Activated CD8-positive, alpha-beta T cell treated with anti-CD3 and anti-CD28 coated beads for 36 hours (primary cell): ENCODE data around the gene MAGEA3. TPM values are rescaled to one million over a fixed set of nuclear protein-coding genes. Genes with fewer than 3 reads are reported as not detected.
"Not testable (repeated sequence)": the region's sequence is repeated elsewhere in the genome, so short reads cannot be mapped to it uniquely, and the experiment has no call there.

Experiments used
- ATAC-seq: fragments of 200-7000 bp; cut with Tn5 transposase; one replicate; pipeline ENCODE4 v1.10.0; 2021; ENCODE audit warnings: mild to moderate bottlenecking, moderate library complexity
- CTCF ChIA-PET: fragments of 350-600 bp; sonication (Branson Sonifier 250); formaldehyde crosslinking; loops from one replicate; lab custom pipeline; 2021; ENCODE audit warnings: antibody characterized with exemption; lab: Charles Lee
- POLR2A ChIA-PET: fragments of 350-600 bp; sonication (Branson Sonifier 250); formaldehyde crosslinking; loops from one replicate; lab custom pipeline; 2021; ENCODE audit warnings: antibody characterized with exemption; lab: Charles Lee
- DNase-seq: peaks from one replicate; pipeline ENCODE4 v3.0.0-alpha.2; 2020
- H3K27ac Mint-ChIP-seq: one replicate; pipeline ENCODE4 v1.8.0; 2021; ENCODE audit warnings: mild to moderate bottlenecking, mixed read lengths
- H3K27me3 Mint-ChIP-seq: one replicate; pipeline ENCODE4 v1.8.0; 2021; ENCODE audit warnings: mixed read lengths
- H3K36me3 Mint-ChIP-seq: one replicate; pipeline ENCODE4 v1.8.0; 2021; ENCODE audit warnings: low read depth, mixed read lengths
- H3K4me1 Mint-ChIP-seq: one replicate; pipeline ENCODE4 v1.8.0; 2021; ENCODE audit warnings: low read depth, mixed read lengths
- H3K4me3 Mint-ChIP-seq: one replicate; pipeline ENCODE4 v1.8.0; 2021; ENCODE audit warnings: mild to moderate bottlenecking, moderate library complexity, mixed read lengths
- H3K9me3 Mint-ChIP-seq: one replicate; pipeline ENCODE4 v1.8.0; 2021; ENCODE audit warnings: mixed read lengths
- intact Hi-C: fragments of 100-400 bp; cut with micrococcal nuclease; formaldehyde crosslinking; loops from one replicate; pipeline ENCODE4 v1.10.0; 2022
- total RNA-seq, 2 experiments: library from RNA; stranded (reverse); gene quantifications; one replicate each; pipeline ENCODE4 v1.2.3, GENCODE V29; 2021
- TF ChIP-seq, protein P1 (sequence below): fragments of 200-600 bp; IDR thresholded peaks from one replicate; pipeline ENCODE4 v1.8.0; 2022; ENCODE audit warnings: antibody characterized with exemption, mild to moderate bottlenecking

Gene MAGEA3, protein sequence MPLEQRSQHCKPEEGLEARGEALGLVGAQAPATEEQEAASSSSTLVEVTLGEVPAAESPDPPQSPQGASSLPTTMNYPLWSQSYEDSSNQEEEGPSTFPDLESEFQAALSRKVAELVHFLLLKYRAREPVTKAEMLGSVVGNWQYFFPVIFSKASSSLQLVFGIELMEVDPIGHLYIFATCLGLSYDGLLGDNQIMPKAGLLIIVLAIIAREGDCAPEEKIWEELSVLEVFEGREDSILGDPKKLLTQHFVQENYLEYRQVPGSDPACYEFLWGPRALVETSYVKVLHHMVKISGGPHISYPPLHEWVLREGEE
- not detected for total RNA-seq

DNA sequence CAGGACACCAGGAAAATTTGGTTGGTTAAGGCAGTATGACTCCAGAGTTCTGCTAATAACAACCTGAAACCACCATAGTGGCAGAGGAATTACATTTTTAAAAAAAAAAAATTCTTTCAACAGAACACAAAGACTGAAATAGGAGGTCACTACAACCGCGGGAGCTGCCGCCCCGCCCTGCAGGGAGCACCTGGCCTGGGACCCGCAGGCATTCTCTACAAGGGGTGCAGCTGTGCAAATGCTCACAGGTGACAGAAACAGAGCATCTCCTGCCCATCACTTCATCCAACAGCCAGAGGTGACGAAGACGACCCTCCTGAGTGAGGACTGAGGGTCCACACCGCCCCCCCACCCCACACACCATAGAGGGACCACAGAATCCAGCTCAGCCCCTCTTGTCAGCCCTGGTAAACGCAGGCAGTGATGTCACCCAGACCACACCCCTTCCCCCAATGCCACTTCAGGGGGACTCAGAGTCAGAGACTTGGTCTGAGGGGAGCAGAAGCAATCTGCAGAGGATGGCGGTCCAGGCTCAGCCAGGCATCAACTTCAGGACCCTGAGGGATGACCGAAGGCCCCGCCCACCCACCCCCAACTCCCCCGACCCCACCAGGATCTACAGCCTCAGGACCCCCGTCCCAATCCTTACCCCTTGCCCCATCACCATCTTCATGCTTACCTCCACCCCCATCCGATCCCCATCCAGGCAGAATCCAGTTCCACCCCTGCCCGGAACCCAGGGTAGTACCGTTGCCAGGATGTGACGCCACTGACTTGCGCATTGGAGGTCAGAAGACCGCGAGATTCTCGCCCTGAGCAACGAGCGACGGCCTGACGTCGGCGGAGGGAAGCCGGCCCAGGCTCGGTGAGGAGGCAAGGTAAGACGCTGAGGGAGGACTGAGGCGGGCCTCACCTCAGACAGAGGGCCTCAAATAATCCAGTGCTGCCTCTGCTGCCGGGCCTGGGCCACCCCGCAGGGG, at the start of gene MAGEA3:
TSS of gene MAGEA3 (plus strand) at position 843 of the 980 bp plus-strand sequence. CDS start 2,039 bp downstream, outside the sequence.
- H3K4me3 Mint-ChIP-seq, H3K27ac Mint-ChIP-seq, intact Hi-C loops, H3K36me3 Mint-ChIP-seq, CTCF ChIA-PET, DNase-seq, ATAC-seq, H3K4me1 Mint-ChIP-seq, POLR2A ChIA-PET, H3K27me3 Mint-ChIP-seq, H3K9me3 Mint-ChIP-seq: not testable (repeated sequence)

DNA sequence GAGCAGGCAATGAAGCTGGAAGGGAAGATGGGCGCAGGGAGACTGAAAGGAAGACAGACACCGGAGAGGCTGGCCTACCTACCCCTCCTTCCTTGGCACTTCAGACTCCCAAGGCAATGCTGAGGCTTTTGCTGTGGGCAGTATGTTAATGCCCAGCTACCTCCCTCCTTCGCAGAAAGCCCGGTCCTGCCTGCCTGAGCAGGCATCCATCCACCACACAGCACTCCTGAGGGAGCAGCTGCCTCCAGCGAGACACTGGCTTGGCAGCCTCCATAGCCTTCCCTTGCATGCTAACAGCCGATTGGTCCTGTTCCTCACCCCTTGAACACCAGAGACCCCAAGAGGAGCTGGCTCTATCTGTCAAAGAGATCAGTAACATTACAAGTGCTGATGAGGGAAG, 46.5 kb upstream of the MAGEA3 start:
- no peaks in the 10 kb centered on the region for H3K36me3 Mint-ChIP-seq
- no peak for DNase-seq

DNA sequence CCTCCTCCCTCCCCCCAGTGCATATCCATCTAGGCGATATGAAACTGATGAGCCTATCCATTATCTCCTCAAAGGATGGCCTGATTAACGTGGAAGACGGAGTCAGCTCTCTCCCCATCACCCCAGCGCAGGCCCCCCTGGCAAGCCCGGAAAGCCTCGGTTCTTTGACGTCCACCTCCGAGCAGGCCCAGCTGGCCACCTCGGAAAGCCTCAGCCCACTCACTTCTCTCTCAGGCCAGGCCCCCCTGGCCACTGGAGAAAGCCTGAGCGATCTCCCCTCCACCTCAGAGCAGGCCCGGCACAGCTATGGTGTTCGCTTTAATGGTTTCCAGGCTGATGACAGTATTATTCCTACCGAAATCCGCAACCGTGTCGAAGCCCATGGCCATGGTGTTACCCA, 46.1 kb upstream of the MAGEA3 start:
- Mint-ChIP-seq H3K27ac (no peak overlapping the region), H3K27me3 (no peaks in the 10 kb centered on the region), H3K9me3 (no peaks in the 10 kb centered on the region), H3K4me3 (no peak overlapping the region), H3K4me1 (no peaks in the 10 kb centered on the region), H3K36me3 (no peaks in the 10 kb centered on the region)
- DNase-seq, result no peak
- TF ChIP-seq, protein P1, sequence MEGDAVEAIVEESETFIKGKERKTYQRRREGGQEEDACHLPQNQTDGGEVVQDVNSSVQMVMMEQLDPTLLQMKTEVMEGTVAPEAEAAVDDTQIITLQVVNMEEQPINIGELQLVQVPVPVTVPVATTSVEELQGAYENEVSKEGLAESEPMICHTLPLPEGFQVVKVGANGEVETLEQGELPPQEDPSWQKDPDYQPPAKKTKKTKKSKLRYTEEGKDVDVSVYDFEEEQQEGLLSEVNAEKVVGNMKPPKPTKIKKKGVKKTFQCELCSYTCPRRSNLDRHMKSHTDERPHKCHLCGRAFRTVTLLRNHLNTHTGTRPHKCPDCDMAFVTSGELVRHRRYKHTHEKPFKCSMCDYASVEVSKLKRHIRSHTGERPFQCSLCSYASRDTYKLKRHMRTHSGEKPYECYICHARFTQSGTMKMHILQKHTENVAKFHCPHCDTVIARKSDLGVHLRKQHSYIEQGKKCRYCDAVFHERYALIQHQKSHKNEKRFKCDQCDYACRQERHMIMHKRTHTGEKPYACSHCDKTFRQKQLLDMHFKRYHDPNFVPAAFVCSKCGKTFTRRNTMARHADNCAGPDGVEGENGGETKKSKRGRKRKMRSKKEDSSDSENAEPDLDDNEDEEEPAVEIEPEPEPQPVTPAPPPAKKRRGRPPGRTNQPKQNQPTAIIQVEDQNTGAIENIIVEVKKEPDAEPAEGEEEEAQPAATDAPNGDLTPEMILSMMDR, result no peak
- ChIA-PET CTCF (no interaction called here), POLR2A (no interaction called here)
- ATAC-seq, result no peak
- intact Hi-C loops, result no loop called here

More for the DNA sequence above, 46.5 kb upstream of the MAGEA3 start:
- intact Hi-C loops, result no loop called here
- H3K4me1 Mint-ChIP-seq, result no peaks in the 10 kb centered on the region
- ChIA-PET POLR2A (no interaction called here), CTCF (no interaction called here)
- no peak overlapping the region for H3K27ac Mint-ChIP-seq
- TF ChIP-seq, protein P1, result no peak
- no peak overlapping the region for H3K4me3 Mint-ChIP-seq
- H3K9me3 Mint-ChIP-seq, result no peaks in the 10 kb centered on the region
- H3K27me3 Mint-ChIP-seq, result no peaks in the 10 kb centered on the region
- ATAC-seq, result no peak

DNA sequence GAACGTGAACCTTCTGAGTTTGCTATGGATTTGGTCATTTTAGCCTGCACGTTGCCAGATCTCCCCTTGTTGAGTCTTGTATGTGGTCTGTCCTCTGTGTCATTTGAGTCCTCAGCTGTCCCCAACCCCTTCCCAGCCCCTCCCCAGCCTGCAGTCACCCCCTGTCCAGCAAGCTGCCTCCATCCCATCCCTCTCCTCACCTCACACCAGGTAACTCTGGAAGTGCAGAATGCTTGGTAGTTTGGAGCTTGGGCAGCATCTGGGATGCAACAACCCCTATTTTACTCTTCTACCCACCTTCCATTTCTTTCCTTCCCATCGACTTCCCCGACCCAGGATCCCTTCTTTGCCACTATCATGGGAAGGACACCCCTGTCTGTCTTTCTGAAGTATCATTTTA, 42.5 kb upstream of the MAGEA3 start:
- TF ChIP-seq, protein P1, result no peak
- Mint-ChIP-seq H3K4me3 (no peak overlapping the region), H3K4me1 (no peaks in the 10 kb centered on the region), H3K27me3 (no peaks in the 10 kb centered on the region), H3K9me3 (no peaks in the 10 kb centered on the region), H3K36me3 (no peaks in the 10 kb centered on the region), H3K27ac (no peak overlapping the region)
- intact Hi-C loops, result no loop called here
- ChIA-PET CTCF (no interaction called here), POLR2A (no interaction called here)
- ATAC-seq (no peak), DNase-seq (no peak)

DNA sequence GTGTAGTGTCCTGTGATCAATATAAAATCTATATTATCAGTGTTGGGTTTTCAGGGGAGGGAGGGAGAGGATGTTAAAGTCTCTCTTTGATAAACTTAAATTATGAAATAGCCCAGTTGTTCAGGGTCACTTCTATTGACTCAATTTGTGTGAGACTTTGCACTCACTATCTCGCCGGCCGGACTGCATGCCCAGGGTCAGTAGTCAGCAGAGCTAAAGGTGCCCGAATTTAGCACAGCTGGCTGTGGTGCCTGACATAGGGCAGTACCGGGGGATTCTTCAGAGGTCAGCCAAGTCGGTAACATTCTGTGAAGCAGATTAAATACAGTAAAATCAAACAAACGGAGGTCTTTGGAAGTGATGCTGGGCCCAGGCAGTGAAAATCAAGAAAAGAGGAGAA, 41.7 kb upstream of the MAGEA3 start:
- H3K4me3 Mint-ChIP-seq, result no peak overlapping the region
- POLR2A ChIA-PET, result no interaction called here
- no peak overlapping the region for H3K27ac Mint-ChIP-seq
- intact Hi-C loops, result no loop called here
- no peaks in the 10 kb centered on the region for H3K27me3 Mint-ChIP-seq
- no peaks in the 10 kb centered on the region for H3K9me3 Mint-ChIP-seq
- DNase-seq (no peak), ATAC-seq (no peak)
- H3K4me1 Mint-ChIP-seq, result no peaks in the 10 kb centered on the region
- CTCF ChIA-PET, result interaction anchor here (1.4 kb wide), 1 partner anchor 15 kb away, joined by 3 read pairs; no protein-coding TSS in a partner anchor
- no peaks in the 10 kb centered on the region for H3K36me3 Mint-ChIP-seq
- TF ChIP-seq, protein P1, result no peak
